ENCODE results near the gene TTF2.
"Not testable (repeated sequence)": the region's sequence is repeated elsewhere in the genome, so short reads cannot be mapped to it uniquely, and the experiment has no call there.

Gene TTF2

GRCh38 chr1:117093870-117094621 lies 33.9 kb downstream of the TTF2 start:
- DNase-seq (ENCODE audit: low read depth in 3 of 3), result peak in 1 of 3 donors; percentile 34

GRCh38 chr1:117094841-117095604 lies 34.9 kb downstream of the TTF2 start:
- no peak for DNase-seq (ENCODE audit: low read depth in 3 of 3)

GRCh38 chr1:117096951-117097408 lies 36.9 kb downstream of the TTF2 start:
- DNase-seq (ENCODE audit: low read depth in 3 of 3), result no peak

GRCh38 chr1:117097443-117097842 lies 37.3 kb downstream of the TTF2 start:
- no peak for DNase-seq (ENCODE audit: low read depth in 3 of 3)

- no peak for DNase-seq (ENCODE audit: low read depth in 3 of 3)
Observed at GRCh38 chr1:117098287-117098890, 38.3 kb downstream of the TTF2 start.

- no peak for DNase-seq (ENCODE audit: low read depth in 3 of 3)
Observed at GRCh38 chr1:117101334-117101733, 41.2 kb downstream of the TTF2 start.

- not testable (repeated sequence) for DNase-seq (ENCODE audit: low read depth in 3 of 3)
Observed at GRCh38 chr1:117101858-117102257, 41.7 kb downstream of the TTF2 start.

- no peak for DNase-seq (ENCODE audit: low read depth in 3 of 3)
Observed at GRCh38 chr1:117104986-117105385, 44.9 kb downstream of the TTF2 start.

- DNase-seq (ENCODE audit: low read depth in 3 of 3), result no peak
Observed at GRCh38 chr1:117105722-117106121, 45.6 kb downstream of the TTF2 start.

GRCh38 chr1:117106478-117106877 lies 46.4 kb downstream of the TTF2 start:
- no peak for DNase-seq (ENCODE audit: low read depth in 3 of 3)

GRCh38 chr1:117107364-117107763 lies 47.2 kb downstream of the TTF2 start:
- DNase-seq (ENCODE audit: low read depth in 3 of 3), result no peak

- no peak for DNase-seq (ENCODE audit: low read depth in 3 of 3)
Observed at GRCh38 chr1:117110774-117111173, 50.6 kb downstream of the TTF2 start.

GRCh38 chr1:117112047-117112717 lies 52.1 kb downstream of the TTF2 start:
- no peak for DNase-seq (ENCODE audit: low read depth in 3 of 3)

GRCh38 chr1:117113199-117113598 lies 53.1 kb downstream of the TTF2 start:
- DNase-seq (ENCODE audit: low read depth in 3 of 3), result no peak

GRCh38 chr1:117114877-117115276 lies 54.8 kb downstream of the TTF2 start:
- no peak for DNase-seq (ENCODE audit: low read depth in 3 of 3)

GRCh38 chr1:117116090-117116783 lies 56.1 kb downstream of the TTF2 start:
- DNase-seq (ENCODE audit: low read depth in 3 of 3), result no peak

- no peak for DNase-seq (ENCODE audit: low read depth in 3 of 3)
Observed at GRCh38 chr1:117116784-117117130, 56.6 kb downstream of the TTF2 start.

GRCh38 chr1:117117697-117118096 lies 57.6 kb downstream of the TTF2 start:
- no peak for DNase-seq (ENCODE audit: low read depth in 3 of 3)

GRCh38 chr1:117118137-117118536 lies 58.0 kb downstream of the TTF2 start:
- no peak for DNase-seq (ENCODE audit: low read depth in 3 of 3)

GRCh38 chr1:117119144-117119543 lies 59.0 kb downstream of the TTF2 start:
- not testable (repeated sequence) for DNase-seq (ENCODE audit: low read depth in 3 of 3)

GRCh38 chr1:117120774-117121588 lies 60.9 kb downstream of the TTF2 start:
- peak in 2 of 3 donors; percentile 9 to 27 for DNase-seq (ENCODE audit: low read depth in 3 of 3)

Measured in stimulated activated CD4-positive, alpha-beta T cell treated with anti-CD3 and anti-CD28 coated beads, TNF-alpha, amount 100 ng/mL, for 48 hours (primary cell).